H1 (cell line): ENCODE results near the gene RASL10A. TPM values are rescaled to one million over a fixed set of nuclear protein-coding genes. Genes with fewer than 3 reads are reported as not detected.

Source experiments
- CTCF ChIA-PET: fragments of 300-600 bp; sonication (Branson Sonifier 250); formaldehyde crosslinking; loops from one replicate; lab custom pipeline; 2021; ENCODE audit not compliant: partially characterized antibody; lab: Charles Lee
- POLR2A ChIA-PET: fragments of 300-600 bp; sonication (Branson Sonifier 250); formaldehyde crosslinking; loops from one replicate; lab custom pipeline; 2021; ENCODE audit warnings: inconsistent platforms; ENCODE audit not compliant: partially characterized antibody; lab: Charles Lee
- DNase-seq, 2 experiments: peaks; one replicate each; pipeline versions ENCODE4 v3.0.0 to v3.0.0-alpha.2; 2010 to 2022; ENCODE audit warnings: low spot score in 2 of 2, low read depth in 1 of 2, mixed read lengths in 1 of 2
- FAIRE-seq: peaks from 2 replicates; lab custom pipeline; 2011; peaks lifted over from hg19 to GRCh38; lab: Jason Lieb, UNC
- H2AFZ ChIP-seq: 2 replicates; pipeline ENCODE4 v1.8.1; 2012; ENCODE audit warnings: low read length, inconsistent platforms
- H2AK5ac ChIP-seq: 2 replicates; pipeline ENCODE4 v1.6.1; 2013; ENCODE audit warnings: low read depth, low read length
- H2BK120ac ChIP-seq: replicated peaks from 2 replicates; pipeline ENCODE3; 2013; ENCODE audit warnings: low read depth, low read length, inconsistent platforms
- H2BK12ac ChIP-seq: 2 replicates; pipeline ENCODE4 v1.6.1; 2013; ENCODE audit warnings: low read depth, low read length
- H2BK15ac ChIP-seq: 2 replicates; pipeline ENCODE4 v1.6.1; 2013; ENCODE audit warnings: low read length
- H2BK20ac ChIP-seq: 2 replicates; pipeline ENCODE4 v1.6.1; 2013; ENCODE audit warnings: low read length
- H2BK5ac ChIP-seq: 2 replicates; pipeline ENCODE4 v1.6.1; 2013; ENCODE audit warnings: low read depth, low read length
- H3K14ac ChIP-seq: 2 replicates; pipeline ENCODE4 v1.6.1; 2013; ENCODE audit warnings: inconsistent platforms; ENCODE audit not compliant: insufficient read length
- H3K18ac ChIP-seq: 2 replicates; pipeline ENCODE4 v1.6.1; 2013; ENCODE audit warnings: low read length; ENCODE audit errors: extremely low read depth
- H3K23ac ChIP-seq: 2 replicates; pipeline ENCODE4 v1.6.1; 2013; ENCODE audit warnings: inconsistent platforms; ENCODE audit not compliant: insufficient read length
- H3K23me2 ChIP-seq: 2 replicates; pipeline ENCODE4 v1.6.1; 2013; ENCODE audit warnings: low read depth, low read length
- H3K27ac ChIP-seq: 2 replicates; pipeline ENCODE4 v1.6.1; 2011; ENCODE audit warnings: low read depth, low read length, inconsistent platforms
- H3K27me3 ChIP-seq, 4 experiments: replicated peaks in 1 of 4; 1 replicate in 1 of 4; 2 replicates in 3 of 4; pipeline versions ENCODE4 v1.6.1 to v1.8.1; 2011 to 2013; ENCODE audit warnings: low read length in 3 of 4, mild to moderate bottlenecking in 3 of 4, inconsistent platforms in 2 of 4, mixed read lengths in 2 of 4, moderate library complexity in 1 of 4; ENCODE audit not compliant: control insufficient read depth in 3 of 4, insufficient read depth in 3 of 4; ENCODE audit errors: extremely low read depth in 1 of 4
- H3K36me3 ChIP-seq, 4 experiments: 2 replicates each; pipeline versions ENCODE4 v1.6.1 to v1.8.1; 2011 to 2013; ENCODE audit warnings: mild to moderate bottlenecking in 4 of 4, low read length in 3 of 4, moderate library complexity in 2 of 4, control low read depth in 1 of 4, inconsistent platforms in 1 of 4; ENCODE audit not compliant: insufficient read depth in 4 of 4, control insufficient read depth in 2 of 4
- H3K4ac ChIP-seq: replicated peaks from 2 replicates; pipeline ENCODE3; 2013; ENCODE audit warnings: low read length, low read depth, mixed read lengths, inconsistent platforms; ENCODE audit not compliant: insufficient read length
- H3K4me1 ChIP-seq, 4 experiments: replicated peaks in 1 of 4; 1 replicate in 1 of 4; 2 replicates in 3 of 4; pipeline versions ENCODE4 v1.6.1 to v1.8.1; 2011 to 2013; ENCODE audit warnings: low read length in 3 of 4, inconsistent platforms in 2 of 4, mixed read lengths in 1 of 4; ENCODE audit not compliant: insufficient read depth in 4 of 4, control insufficient read depth in 3 of 4
- H3K4me2 ChIP-seq, 2 experiments: 2 replicates each; pipeline versions ENCODE4 v1.6.1 to v1.8.1; 2011 to 2013; ENCODE audit warnings: low read depth in 2 of 2, low read length in 2 of 2, control low read depth in 1 of 2, inconsistent platforms in 1 of 2, mild to moderate bottlenecking in 1 of 2; ENCODE audit not compliant: insufficient read depth in 1 of 2
- H3K4me3 ChIP-seq, 4 experiments: fragments of 200-600, 300-600 bp in 1 of 4; sonication (generic), shearing (Covaris generic), sonication (Bioruptor Twin) in 1 of 4; 2 replicates each; pipeline versions ENCODE4 v1.5.1 to v1.8.1; 2011 to 2016; ENCODE audit warnings: low read length in 4 of 4, low read depth in 3 of 4, control low read depth in 2 of 4, inconsistent platforms in 2 of 4, mild to moderate bottlenecking in 2 of 4, mixed read lengths in 1 of 4, moderate library complexity in 1 of 4; ENCODE audit not compliant: insufficient read depth in 2 of 4; ENCODE audit errors: extremely low read depth in 1 of 4
- H3K56ac ChIP-seq: replicated peaks from 2 replicates; pipeline ENCODE3; 2013; ENCODE audit warnings: low read depth, mild to moderate bottlenecking, mixed read lengths, low read length, inconsistent platforms; ENCODE audit not compliant: insufficient read length
- H3K79me1 ChIP-seq: 2 replicates; pipeline ENCODE4 v1.6.1; 2013; ENCODE audit warnings: low read depth, low read length, control low read depth
- H3K79me2 ChIP-seq, 2 experiments: 2 replicates each; pipeline versions ENCODE4 v1.6.1 to v1.8.1; 2012 to 2013; ENCODE audit warnings: low read length in 2 of 2, mild to moderate bottlenecking in 2 of 2, inconsistent platforms in 1 of 2; ENCODE audit not compliant: insufficient read depth in 2 of 2, control insufficient read depth in 1 of 2
- H3K9ac ChIP-seq, 4 experiments: replicated peaks in 1 of 4; 1 replicate in 1 of 4; 2 replicates in 3 of 4; pipeline versions ENCODE4 v1.6.1 to v1.8.1; 2011 to 2013; ENCODE audit warnings: low read depth in 3 of 4, low read length in 3 of 4, control low read depth in 2 of 4, mild to moderate bottlenecking in 2 of 4, moderate library complexity in 2 of 4, inconsistent platforms in 1 of 4; ENCODE audit errors: extremely low read depth in 1 of 4
- H3K9me3 ChIP-seq, 2 experiments: 2 replicates each; pipeline versions ENCODE4 v1.6.1 to v1.8.1; 2012 to 2013; ENCODE audit warnings: mild to moderate bottlenecking in 2 of 2, moderate library complexity in 2 of 2, control low read depth in 1 of 2, inconsistent platforms in 1 of 2, low read depth in 1 of 2, low read length in 1 of 2, mixed read lengths in 1 of 2; ENCODE audit not compliant: insufficient read depth in 2 of 2
- H4K20me1 ChIP-seq, 2 experiments: replicated peaks in 1 of 2; 2 replicates each; pipeline versions ENCODE3 to v1.8.1; 2011 to 2013; ENCODE audit warnings: inconsistent platforms in 2 of 2, low read length in 2 of 2, mild to moderate bottlenecking in 1 of 2; ENCODE audit not compliant: insufficient read depth in 2 of 2, control insufficient read depth in 1 of 2
- H4K5ac ChIP-seq: 2 replicates; pipeline ENCODE4 v1.6.1; 2013; ENCODE audit warnings: low read length, low read depth, mixed read lengths, inconsistent platforms; ENCODE audit not compliant: insufficient read length
- H4K8ac ChIP-seq: 2 replicates; pipeline ENCODE4 v1.8.0; 2013; ENCODE audit warnings: mild to moderate bottlenecking, moderate library complexity, low read length, inconsistent platforms; ENCODE audit not compliant: insufficient read depth; ENCODE audit errors: extremely low read depth
- H4K91ac ChIP-seq: replicated peaks from 2 replicates; pipeline ENCODE3; 2013; ENCODE audit warnings: low read length, mixed read lengths, inconsistent platforms; ENCODE audit not compliant: insufficient read length
- CHD1 ChIP-seq: IDR thresholded peaks from 2 replicates; pipeline ENCODE4 v1.6.1; 2012; ENCODE audit warnings: low read depth, low read length, improper control_type of control experiment
- GTF2F1 ChIP-seq: IDR thresholded peaks from 2 replicates; pipeline ENCODE4 v1.6.1; 2012; ENCODE audit warnings: low read depth, low read length, improper control_type of control experiment, borderline replicate concordance
- SIRT6 ChIP-seq: IDR thresholded peaks from one replicate; pipeline ENCODE4 v1.7.1; 2012; ENCODE audit warnings: low read length, inconsistent platforms
- SP1 ChIP-seq: IDR thresholded peaks from 2 replicates; pipeline ENCODE4 v1.6.1; 2011; ENCODE audit warnings: low read depth, low read length
- WGBS, 2 experiments: shearing (Covaris generic) in 1 of 2; methylation state at CpG; one replicate each; pipeline versions ENCODE4 v1.1.6 to v1.1.7; 2013 to 2015; ENCODE audit warnings: low lambda C conversion rate in 2 of 2, mixed read lengths in 2 of 2, inconsistent platforms in 1 of 2, low coverage in 1 of 2, missing lambda C conversion rate in 1 of 2; ENCODE audit not compliant: insufficient replicate concordance in 2 of 2, insufficient coverage in 1 of 2, insufficient read length in 1 of 2; ENCODE audit errors: extremely low coverage in 1 of 2, missing lambda C conversion rate in 1 of 2; 5-methylcytosine and 5-hydroxymethylcytosine counted together
- polyA plus RNA-seq, 7 experiments: library from polyadenylated mRNA; depleted of rRNA in 3 of 7; stranded (reverse) in 5 of 7; unstranded in 2 of 7; fragments of >200 nt in 5 of 7; fragments of 200-250 nt in 2 of 7; gene quantifications; 1 replicate in 5 of 7; 2 replicates in 1 of 7; 4 replicates in 1 of 7; pipeline versions ENCODE4 v1.2.1 to v1.2.3, GENCODE V29; 2011 to 2013; ENCODE audit warnings: missing spikeins in 2 of 7, mixed read lengths in 2 of 7
- total RNA-seq: library from RNA; stranded (reverse); fragmentation: NEBNext Ultra II Directional; extraction: Animal tissue kit (Norgen Biotek cat#: 25700); gene quantifications from 2 replicates; pipeline ENCODE4 v1.2.1, GENCODE V29; 2021
- TF ChIP-seq, protein P1 (sequence below): IDR thresholded peaks from 2 replicates; pipeline ENCODE4 v1.6.1; 2011; ENCODE audit warnings: low read depth, mild to moderate bottlenecking, low read length; ENCODE audit not compliant: insufficient read depth

RASL10A gene
- total and polyA plus RNA-seq, 2 of the 8 experiments (the other 6 are each of a cell fraction or from before 2014, with no cell fraction given) = 1.1 to 1.5 TPM

DNA sequence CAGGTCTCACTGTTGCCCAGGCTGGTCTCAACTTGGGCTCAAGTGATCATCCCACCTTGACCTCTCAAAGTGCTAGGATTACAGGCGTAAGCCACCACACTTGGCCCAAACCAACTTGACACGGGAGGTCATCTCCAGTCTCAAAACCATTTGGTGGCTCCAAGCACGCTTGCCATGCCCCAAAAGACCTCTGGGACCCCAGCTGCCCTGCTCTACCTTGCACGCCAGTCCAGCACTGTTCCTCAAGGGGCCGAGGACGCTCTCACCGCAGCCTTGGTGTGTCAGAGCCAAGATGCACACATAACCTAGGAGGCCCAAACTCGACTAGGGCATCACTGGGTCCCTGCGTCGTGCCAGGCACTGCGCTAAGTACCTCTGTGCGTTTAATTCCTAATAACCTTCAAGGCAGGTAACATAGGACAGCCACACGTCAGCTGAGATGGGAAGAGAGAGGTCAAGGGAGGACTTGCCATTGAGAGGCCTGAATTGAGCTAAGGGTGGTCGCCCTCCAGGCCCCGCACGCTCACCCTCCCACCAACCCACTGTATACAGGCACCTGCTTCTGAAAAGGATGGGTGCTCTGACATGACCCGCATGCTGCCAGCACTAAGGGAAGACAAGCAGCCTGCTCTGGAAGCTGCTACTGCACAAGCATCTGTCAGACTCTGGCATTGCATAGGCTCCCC lies 13.6 kb downstream of the RASL10A start:
- Histone ChIP-seq H3K79me1 (no peaks in the 10 kb centered on the region; the same call in 1 of the 2 replicates), H4K20me1 (peaks cover 9 to 16% of the 10 kb centered on the region in 2 experiments), H3K9ac (no peak overlapping the region; a peak in 1 of 7 replicates), H2BK12ac (0 out of 2 replicates have a peak overlapping the region, but pooled peaks have one; percentile 50), H3K9me3 (no peaks in the 10 kb centered on the region), H3K4me3 (no peak overlapping the region), H3K23ac (no peak overlapping the region), H3K14ac (no peak overlapping the region), H2BK5ac (no peak overlapping the region), H2AFZ (no peak overlapping the region), H3K4ac (no peak overlapping the region), H3K27ac (no peak overlapping the region), H2BK120ac (no peak overlapping the region), H3K4me2 (no peak overlapping the region), H4K5ac (no peak overlapping the region), H3K27me3 (no peaks in the 10 kb centered on the region), H3K4me1 (peaks cover 0 to 7% (median 1%) of the 10 kb centered on the region in 4 experiments; a peak in 4 of 7 replicates), H4K91ac (no peak overlapping the region), H3K79me2 (no peaks in the 10 kb centered on the region), H2AK5ac (peak overlapping the region; percentile 39; the same call in 1 of the 2 replicates), H3K18ac (no peak overlapping the region), H3K23me2 (peaks cover 4% of the 10 kb centered on the region; the same call in 1 of the 2 replicates), H2BK20ac (no peak overlapping the region), H3K36me3 (peaks cover 28 to 41% (median 30%) of the 10 kb centered on the region in 4 experiments), H3K56ac (no peak overlapping the region), H2BK15ac (no peak overlapping the region), H4K8ac (no peak overlapping the region)
- DNase-seq = peak in 1 of 2 experiments; percentile 53
- CTCF ChIA-PET = interaction anchor here (1.3 to 4.8 kb wide), 5 partner anchors 7 to 26 kb away, joined by 4 to 41 read pairs (median 6); no protein-coding TSS in a partner anchor
- no peak for FAIRE-seq
- 93% methylated on average over 17 of the region's 17 CpGs; no CpG with 5 or more reads in 1 of the 2 experiments for WGBS, 2 experiments
- POLR2A ChIA-PET = interaction anchor here (0.7 to 9.1 kb wide), 14 partner anchors 9 to 252 kb away, joined by 3 to 147 read pairs (median 8); partner anchors contain the start of genes EWSR1, RASL10A, RHBDD3 and THOC5
- TF ChIP-seq CHD1 (no peak), GTF2F1 (no peak), SP1 (no peak), SIRT6 (no peak)
- TF ChIP-seq, protein P1, sequence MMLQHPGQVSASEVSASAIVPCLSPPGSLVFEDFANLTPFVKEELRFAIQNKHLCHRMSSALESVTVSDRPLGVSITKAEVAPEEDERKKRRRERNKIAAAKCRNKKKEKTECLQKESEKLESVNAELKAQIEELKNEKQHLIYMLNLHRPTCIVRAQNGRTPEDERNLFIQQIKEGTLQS = no peak
